Limb (tissue), 2 donors: ENCODE results near the gene MINDY3.
"Not testable (repeated sequence)": the region's sequence is repeated elsewhere in the genome, so short reads cannot be mapped to it uniquely, and the experiment has no call there.

Experiments used
- DNase-seq, 2 donors: peaks; one replicate each; pipeline ENCODE4 v3.0.0-alpha.2; 2016; ENCODE audit errors: extremely low spot score in 2 of 2

The MINDY3 gene

GRCh38 chr10:15856328-15857015 is 3.8 kb downstream of the MINDY3 start:
- DNase-seq: no peak

GRCh38 chr10:15853800-15854199 is 6.5 kb downstream of the MINDY3 start:
- DNase-seq: no peak

GRCh38 chr10:15852111-15852557 is 8.2 kb downstream of the MINDY3 start:
- no peak for DNase-seq

- not testable (repeated sequence) for DNase-seq
Observed at GRCh38 chr10:15850337-15850978, 9.8 kb downstream of the MINDY3 start.

- DNase-seq: no peak
Observed at GRCh38 chr10:15849316-15849715, 11.0 kb downstream of the MINDY3 start.

GRCh38 chr10:15847481-15847880 is 12.8 kb downstream of the MINDY3 start:
- DNase-seq: no peak

GRCh38 chr10:15844517-15844916 is 15.8 kb downstream of the MINDY3 start:
- DNase-seq: no peak

GRCh38 chr10:15843695-15844094 is 16.6 kb downstream of the MINDY3 start:
- no peak for DNase-seq

- DNase-seq: no peak
Observed at GRCh38 chr10:15842556-15843169, 17.6 kb downstream of the MINDY3 start.

- DNase-seq: no peak
Observed at GRCh38 chr10:15841696-15842095, 18.6 kb downstream of the MINDY3 start.

- no peak for DNase-seq
Observed at GRCh38 chr10:15836807-15837206, 23.5 kb downstream of the MINDY3 start.

GRCh38 chr10:15829495-15829894 is 30.8 kb downstream of the MINDY3 start:
- DNase-seq: no peak

GRCh38 chr10:15824498-15824897 is 35.8 kb downstream of the MINDY3 start:
- DNase-seq: peak in 1 of 2 donors; percentile 63

GRCh38 chr10:15822131-15822530 is 38.2 kb downstream of the MINDY3 start:
- no peak for DNase-seq

GRCh38 chr10:15821046-15821683 is 39.1 kb downstream of the MINDY3 start:
- DNase-seq: no peak

GRCh38 chr10:15817409-15818046 is 42.8 kb downstream of the MINDY3 start:
- DNase-seq: no peak

- no peak for DNase-seq
Observed at GRCh38 chr10:15815242-15815885, 44.9 kb downstream of the MINDY3 start.

GRCh38 chr10:15814565-15814964 is 45.7 kb downstream of the MINDY3 start:
- no peak for DNase-seq

GRCh38 chr10:15813415-15813814 is 46.9 kb downstream of the MINDY3 start:
- DNase-seq: no peak

GRCh38 chr10:15809450-15809849 is 50.9 kb downstream of the MINDY3 start:
- DNase-seq: no peak

GRCh38 chr10:15808204-15808797 is 52.0 kb downstream of the MINDY3 start:
- no peak for DNase-seq
